ENCODE measurements around the gene FOXF1.

Gene FOXF1

DNA sequence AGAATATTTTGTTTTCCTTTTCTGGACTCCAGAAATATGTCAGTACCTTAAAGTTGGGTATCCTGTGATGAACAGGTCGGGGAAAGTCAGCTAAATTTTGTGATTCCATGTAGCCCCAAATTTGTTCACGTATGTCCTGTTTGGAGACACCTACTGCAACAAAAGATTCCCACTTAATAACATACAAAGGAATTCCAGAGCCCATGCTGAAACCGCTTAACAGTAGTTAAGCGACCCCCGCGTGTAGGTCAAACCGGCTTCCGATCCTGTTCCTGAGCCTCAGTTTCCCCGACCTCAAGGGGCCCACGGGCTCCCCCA lies 44.2 kb downstream of the FOXF1 start:
- peak overlapping the region; percentile 82 to 95 for H3K4me3 ChIP-seq (ENCODE audit: low read depth in 1 of 2, low read length in 1 of 2)

DNA sequence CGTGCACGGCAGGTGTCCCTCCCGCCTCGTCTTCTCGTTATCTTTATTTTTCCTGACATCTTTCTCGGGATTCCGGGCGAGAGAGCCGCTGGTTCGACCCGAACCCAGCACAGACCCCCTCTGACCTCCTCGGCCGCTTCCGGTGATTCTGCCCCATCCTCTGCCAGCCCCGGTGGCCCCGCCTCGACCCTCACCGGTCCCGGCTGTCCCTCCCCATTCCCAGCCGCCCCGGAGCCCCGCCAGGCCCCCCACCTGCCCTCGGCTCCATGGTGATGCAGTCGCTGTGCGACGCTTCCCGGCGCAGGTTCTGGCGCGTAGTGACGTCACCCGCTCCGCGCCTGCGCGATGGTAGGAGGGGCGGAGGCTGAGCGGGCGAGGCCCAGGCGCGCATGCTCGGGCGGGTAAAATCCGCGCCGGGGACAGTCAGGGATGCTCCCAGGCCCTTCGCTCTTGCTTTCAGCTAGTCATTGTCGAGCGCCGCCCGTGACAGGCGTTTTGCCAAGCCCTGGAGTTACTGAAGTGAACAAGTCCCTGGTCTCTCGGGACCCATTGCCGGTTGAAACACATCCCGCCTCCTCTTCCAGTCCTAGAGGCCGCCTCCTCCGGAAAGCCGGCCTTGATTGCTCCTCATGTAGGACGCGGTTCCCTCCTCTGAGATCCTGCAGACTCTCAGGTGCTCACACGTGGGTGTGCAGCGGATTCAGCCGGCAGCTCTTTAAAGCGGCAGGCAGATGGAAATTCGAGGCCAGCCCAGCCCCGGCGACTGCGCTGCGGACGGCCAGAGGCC lies 44.8 kb downstream of the FOXF1 start, which contains the start of gene MTHFSD:
MTHFSD (minus strand) TSS at position 319 of the 787 bp plus-strand sequence; CDS start at position 268, 51 bp downstream.
- H3K27ac ChIP-seq: peak within 1 kb of the TSS; percentile 75
- TF ChIP-seq, protein P1, sequence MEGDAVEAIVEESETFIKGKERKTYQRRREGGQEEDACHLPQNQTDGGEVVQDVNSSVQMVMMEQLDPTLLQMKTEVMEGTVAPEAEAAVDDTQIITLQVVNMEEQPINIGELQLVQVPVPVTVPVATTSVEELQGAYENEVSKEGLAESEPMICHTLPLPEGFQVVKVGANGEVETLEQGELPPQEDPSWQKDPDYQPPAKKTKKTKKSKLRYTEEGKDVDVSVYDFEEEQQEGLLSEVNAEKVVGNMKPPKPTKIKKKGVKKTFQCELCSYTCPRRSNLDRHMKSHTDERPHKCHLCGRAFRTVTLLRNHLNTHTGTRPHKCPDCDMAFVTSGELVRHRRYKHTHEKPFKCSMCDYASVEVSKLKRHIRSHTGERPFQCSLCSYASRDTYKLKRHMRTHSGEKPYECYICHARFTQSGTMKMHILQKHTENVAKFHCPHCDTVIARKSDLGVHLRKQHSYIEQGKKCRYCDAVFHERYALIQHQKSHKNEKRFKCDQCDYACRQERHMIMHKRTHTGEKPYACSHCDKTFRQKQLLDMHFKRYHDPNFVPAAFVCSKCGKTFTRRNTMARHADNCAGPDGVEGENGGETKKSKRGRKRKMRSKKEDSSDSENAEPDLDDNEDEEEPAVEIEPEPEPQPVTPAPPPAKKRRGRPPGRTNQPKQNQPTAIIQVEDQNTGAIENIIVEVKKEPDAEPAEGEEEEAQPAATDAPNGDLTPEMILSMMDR (IDR thresholded peaks at IDR 0.05): peak; percentile 26
- H3K9me3 ChIP-seq: no peaks in the 10 kb centered on the region
- peaks cover 42% of the 10 kb centered on the region for H3K27me3 ChIP-seq
- H3K36me3 ChIP-seq: peaks cover 20% of the 10 kb centered on the region
- peaks cover 13 to 16% of the 10 kb centered on the region in 2 experiments for H3K4me1 ChIP-seq (ENCODE audit: control insufficient read depth in 1 of 2, insufficient read depth in 1 of 2, low read depth in 1 of 2, low read length in 1 of 2)
- H3K4me3 ChIP-seq (ENCODE audit: low read depth in 1 of 2, low read length in 1 of 2): peak within 1 kb of the TSS; percentile 82 to 95

More for the DNA sequence above, 44.2 kb downstream of the FOXF1 start:
- peaks cover 13 to 16% of the 10 kb centered on the region in 2 experiments for H3K4me1 ChIP-seq (ENCODE audit: control insufficient read depth in 1 of 2, insufficient read depth in 1 of 2, low read depth in 1 of 2, low read length in 1 of 2)
- peak overlapping the region; percentile 75 for H3K27ac ChIP-seq
- TF ChIP-seq, protein P1 (IDR thresholded peaks at IDR 0.05): no peak
- peaks cover 25% of the 10 kb centered on the region for H3K36me3 ChIP-seq
- H3K9me3 ChIP-seq: no peaks in the 10 kb centered on the region
- peaks cover 37% of the 10 kb centered on the region for H3K27me3 ChIP-seq

DNA sequence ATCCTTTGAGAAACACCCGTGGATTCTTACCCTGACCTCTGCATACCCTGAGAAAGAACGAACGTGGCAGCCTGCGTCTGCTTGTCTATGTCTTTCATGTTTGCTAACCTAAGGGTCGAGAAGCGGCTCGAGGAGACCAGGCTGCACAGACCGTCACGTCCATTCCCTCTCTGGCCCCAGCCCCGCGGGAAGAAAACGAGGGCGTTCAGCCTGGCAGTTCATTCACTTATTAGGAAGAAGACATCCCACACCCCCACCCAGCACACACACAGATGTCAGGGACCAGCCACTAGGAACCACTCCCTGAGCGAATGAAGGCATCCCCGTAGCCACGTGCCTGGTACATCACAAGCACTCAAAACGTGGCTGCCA lies 45.4 kb downstream of the FOXF1 start:
- Histone ChIP-seq H3K9me3 (no peaks in the 10 kb centered on the region), H3K36me3 (peaks cover 14% of the 10 kb centered on the region), H3K4me3 (ENCODE audit: low read depth in 1 of 2, low read length in 1 of 2) (peak overlapping the region; percentile 82 to 95), H3K4me1 (ENCODE audit: control insufficient read depth in 1 of 2, insufficient read depth in 1 of 2, low read depth in 1 of 2, low read length in 1 of 2) (peaks cover 13 to 16% of the 10 kb centered on the region in 2 experiments), H3K27ac (no peak overlapping the region), H3K27me3 (peaks cover 46% of the 10 kb centered on the region)
- TF ChIP-seq, protein P1 (IDR thresholded peaks at IDR 0.05): no peak

DNA sequence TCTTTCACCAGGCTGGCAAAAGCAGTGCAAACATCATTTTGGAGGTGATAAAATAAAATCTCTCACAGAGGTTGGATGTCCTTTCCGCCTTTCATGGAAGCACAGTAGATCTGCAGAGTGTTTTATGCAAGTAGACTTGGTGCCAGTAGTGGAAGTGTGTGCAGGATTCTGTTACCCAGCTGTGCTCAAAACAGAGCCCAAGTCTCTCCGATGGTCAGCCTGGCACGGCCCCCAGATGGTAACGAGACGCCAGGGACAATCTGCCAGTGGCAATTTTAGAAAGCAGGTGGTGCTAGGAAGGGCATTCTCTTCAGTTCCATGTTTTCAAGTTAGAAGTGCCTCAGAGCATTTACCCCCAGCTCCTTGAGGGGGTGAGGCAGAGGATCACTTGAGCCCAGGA lies 46.2 kb downstream of the FOXF1 start:
- peaks cover 13 to 16% of the 10 kb centered on the region in 2 experiments for H3K4me1 ChIP-seq (ENCODE audit: control insufficient read depth in 1 of 2, insufficient read depth in 1 of 2, low read depth in 1 of 2, low read length in 1 of 2)
- peaks cover 6% of the 10 kb centered on the region for H3K36me3 ChIP-seq
- TF ChIP-seq, protein P1 (IDR thresholded peaks at IDR 0.05): no peak
- H3K4me3 ChIP-seq (ENCODE audit: low read depth in 1 of 2, low read length in 1 of 2): no peak overlapping the region
- no peak overlapping the region for H3K27ac ChIP-seq
- no peaks in the 10 kb centered on the region for H3K9me3 ChIP-seq
- H3K27me3 ChIP-seq: peaks cover 55% of the 10 kb centered on the region

DNA sequence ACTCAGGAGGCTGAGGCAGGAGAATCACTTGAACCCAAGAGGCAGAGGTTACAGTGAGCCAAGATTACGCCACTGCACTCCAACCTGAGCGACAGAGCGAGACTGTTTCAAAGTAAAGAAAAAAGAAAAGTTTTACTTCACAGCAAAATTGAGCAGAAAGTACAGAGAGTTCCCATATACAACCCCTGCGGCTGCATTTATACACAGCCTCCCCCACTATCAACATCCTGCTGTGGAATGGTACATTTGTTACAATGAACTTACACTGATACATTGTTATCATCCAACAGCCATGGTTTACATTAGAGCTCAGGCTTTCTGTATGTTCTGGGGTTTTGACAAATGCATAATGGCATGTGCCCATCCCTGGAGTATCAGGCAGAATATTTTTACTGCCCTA lies 47.3 kb downstream of the FOXF1 start:
- H3K4me1 ChIP-seq (ENCODE audit: control insufficient read depth in 1 of 2, insufficient read depth in 1 of 2, low read depth in 1 of 2, low read length in 1 of 2): peaks cover 13 to 16% of the 10 kb centered on the region in 2 experiments
- H3K36me3 ChIP-seq: no peaks in the 10 kb centered on the region
- H3K4me3 ChIP-seq (ENCODE audit: low read depth in 1 of 2, low read length in 1 of 2): no peak overlapping the region
- H3K27ac ChIP-seq: no peak overlapping the region
- H3K27me3 ChIP-seq: peaks cover 65% of the 10 kb centered on the region
- TF ChIP-seq, protein P1 (IDR thresholded peaks at IDR 0.05): no peak
- H3K9me3 ChIP-seq: no peaks in the 10 kb centered on the region
